Measurements from ENCODE around the gene PAPPA. TPM values are rescaled to one million over a fixed set of nuclear protein-coding genes. Genes with fewer than 3 reads are reported as not detected.

PAPPA gene
- total RNA-seq, 4 donors from 2014 or later = 0.70 to 4.1 (median 1.8) TPM

DNA sequence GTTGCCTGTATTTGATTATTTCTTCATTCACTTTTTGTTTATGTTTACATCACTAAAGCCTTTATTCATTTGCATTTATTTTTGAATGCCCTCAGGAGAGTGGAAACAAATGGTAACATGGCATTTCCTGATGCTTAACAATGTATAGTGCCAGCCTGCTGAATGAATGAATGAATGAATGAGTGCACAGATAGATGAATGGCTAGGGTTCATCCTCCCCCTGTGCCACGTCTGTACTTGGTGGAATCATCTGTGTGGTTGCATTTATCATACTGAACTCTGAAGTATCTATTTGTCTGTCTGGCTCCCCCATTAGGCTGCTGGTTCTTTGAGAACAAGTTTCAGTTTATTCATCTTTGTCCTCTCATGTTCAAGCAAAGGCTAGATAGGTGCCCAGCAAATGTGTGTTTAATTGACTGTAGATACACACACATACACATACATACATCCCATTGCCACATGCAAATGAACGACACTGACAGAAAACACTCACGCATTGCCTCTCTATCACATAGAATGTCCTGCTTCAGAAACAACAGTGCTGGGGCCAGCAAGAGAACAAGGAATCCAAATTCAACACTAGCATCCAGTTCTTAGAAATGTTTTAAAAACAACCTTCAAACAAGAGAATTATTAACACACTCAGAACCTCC is 150.4 kb downstream of the PAPPA start:
- Histone ChIP-seq H3K9me3 (no peaks in the 10 kb centered on the region), H3K4me1 (no peaks in the 10 kb centered on the region), H3K36me3 (no peaks in the 10 kb centered on the region), H3K27ac (no peak overlapping the region), H3K4me3 (no peak overlapping the region), H3K27me3 (no peaks in the 10 kb centered on the region)
- no peak for DNase-seq
- no peak for TF ChIP-seq POLR2A (IDR thresholded peaks at IDR 0.05)
- TF ChIP-seq, protein P1, sequence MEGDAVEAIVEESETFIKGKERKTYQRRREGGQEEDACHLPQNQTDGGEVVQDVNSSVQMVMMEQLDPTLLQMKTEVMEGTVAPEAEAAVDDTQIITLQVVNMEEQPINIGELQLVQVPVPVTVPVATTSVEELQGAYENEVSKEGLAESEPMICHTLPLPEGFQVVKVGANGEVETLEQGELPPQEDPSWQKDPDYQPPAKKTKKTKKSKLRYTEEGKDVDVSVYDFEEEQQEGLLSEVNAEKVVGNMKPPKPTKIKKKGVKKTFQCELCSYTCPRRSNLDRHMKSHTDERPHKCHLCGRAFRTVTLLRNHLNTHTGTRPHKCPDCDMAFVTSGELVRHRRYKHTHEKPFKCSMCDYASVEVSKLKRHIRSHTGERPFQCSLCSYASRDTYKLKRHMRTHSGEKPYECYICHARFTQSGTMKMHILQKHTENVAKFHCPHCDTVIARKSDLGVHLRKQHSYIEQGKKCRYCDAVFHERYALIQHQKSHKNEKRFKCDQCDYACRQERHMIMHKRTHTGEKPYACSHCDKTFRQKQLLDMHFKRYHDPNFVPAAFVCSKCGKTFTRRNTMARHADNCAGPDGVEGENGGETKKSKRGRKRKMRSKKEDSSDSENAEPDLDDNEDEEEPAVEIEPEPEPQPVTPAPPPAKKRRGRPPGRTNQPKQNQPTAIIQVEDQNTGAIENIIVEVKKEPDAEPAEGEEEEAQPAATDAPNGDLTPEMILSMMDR (IDR thresholded peaks at IDR 0.05) = no peak

DNA sequence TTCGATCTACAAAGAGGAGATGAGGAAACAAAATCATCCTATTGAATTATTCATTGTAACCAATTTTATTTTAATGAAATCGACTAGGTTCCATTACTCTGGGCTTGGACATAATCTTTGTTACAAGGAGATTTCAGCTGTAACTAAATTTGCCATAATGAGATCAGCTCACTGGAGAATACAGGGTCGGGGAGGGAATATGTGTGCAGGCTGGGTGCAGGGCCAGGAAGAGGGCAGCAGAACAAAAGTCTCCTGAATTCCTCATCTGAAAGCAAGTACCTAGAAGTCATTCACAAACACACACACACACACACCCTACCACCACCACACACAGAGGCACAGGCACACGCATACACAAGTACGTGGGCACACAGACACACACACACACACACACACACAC is 151.2 kb downstream of the PAPPA start:
- TF ChIP-seq POLR2A (IDR thresholded peaks at IDR 0.05) = no peak
- TF ChIP-seq, protein P1 (IDR thresholded peaks at IDR 0.05) = no peak
- Histone ChIP-seq H3K9me3 (no peaks in the 10 kb centered on the region), H3K27me3 (no peaks in the 10 kb centered on the region), H3K36me3 (no peaks in the 10 kb centered on the region), H3K27ac (no peak overlapping the region), H3K4me3 (no peak overlapping the region), H3K4me1 (no peaks in the 10 kb centered on the region)
- DNase-seq = no peak

DNA sequence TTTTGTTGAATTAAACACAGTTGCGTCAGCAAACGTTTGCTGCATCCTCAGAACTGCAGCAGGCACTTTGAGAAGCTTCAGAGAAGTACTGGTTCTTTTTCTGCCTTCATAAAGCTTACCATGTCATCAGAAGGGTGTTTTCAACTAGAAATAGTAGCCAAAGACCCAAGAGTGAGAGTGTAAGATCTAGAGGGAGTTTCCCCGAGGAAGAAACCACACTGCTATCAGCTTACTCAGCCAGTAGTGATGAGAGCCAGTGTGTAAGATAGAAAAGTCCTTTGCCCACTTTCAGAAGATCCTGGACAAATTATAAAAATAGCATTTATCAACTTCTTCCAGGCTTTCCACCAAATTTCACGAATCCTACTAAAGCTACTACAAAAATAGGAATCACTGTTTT is 154.5 kb downstream of the PAPPA start:
- no peaks in the 10 kb centered on the region for H3K4me1 ChIP-seq
- no peak for TF ChIP-seq POLR2A (IDR thresholded peaks at IDR 0.05)
- TF ChIP-seq, protein P1 (IDR thresholded peaks at IDR 0.05) = no peak
- no peaks in the 10 kb centered on the region for H3K9me3 ChIP-seq
- no peak overlapping the region for H3K4me3 ChIP-seq
- no peaks in the 10 kb centered on the region for H3K27me3 ChIP-seq
- DNase-seq = no peak
- no peak overlapping the region for H3K27ac ChIP-seq
- no peaks in the 10 kb centered on the region for H3K36me3 ChIP-seq

- Histone ChIP-seq H3K4me1 (no peaks in the 10 kb centered on the region), H3K9me3 (no peaks in the 10 kb centered on the region), H3K27ac (no peak overlapping the region), H3K36me3 (no peaks in the 10 kb centered on the region), H3K4me3 (no peak overlapping the region), H3K27me3 (no peaks in the 10 kb centered on the region)
- no peak for DNase-seq
- TF ChIP-seq, protein P1 (IDR thresholded peaks at IDR 0.05) = no peak
- no peak for TF ChIP-seq POLR2A (IDR thresholded peaks at IDR 0.05)
These were observed 156.5 kb downstream of the PAPPA start for GRCh38 chr9:116309900-116310611.

DNA sequence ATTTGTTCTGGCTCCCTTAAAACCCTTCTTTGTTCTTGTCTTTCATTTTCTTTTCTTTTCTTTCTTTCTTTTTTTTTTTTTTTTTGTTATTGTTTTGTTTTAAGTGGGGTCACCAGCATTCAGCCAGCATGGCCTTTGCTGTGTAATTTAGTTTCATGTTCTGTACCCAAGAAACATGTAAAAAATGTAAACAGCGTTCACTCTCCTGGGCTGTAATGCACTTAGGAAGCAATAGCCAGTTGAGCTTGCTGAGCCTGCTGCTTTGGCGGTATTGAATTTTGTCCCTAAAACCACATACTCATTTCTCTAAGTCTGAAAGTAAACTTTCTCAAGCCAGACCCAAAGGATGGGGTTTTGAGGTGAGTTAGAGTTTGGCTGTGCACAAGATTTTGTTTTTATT is 158.6 kb downstream of the PAPPA start:
- no peak for TF ChIP-seq POLR2A (IDR thresholded peaks at IDR 0.05)
- TF ChIP-seq, protein P1 (IDR thresholded peaks at IDR 0.05) = no peak
- no peak for DNase-seq

More for the DNA sequence above, 158.6 kb downstream of the PAPPA start:
- Histone ChIP-seq H3K36me3 (no peaks in the 10 kb centered on the region), H3K27ac (no peak overlapping the region), H3K9me3 (no peaks in the 10 kb centered on the region), H3K4me3 (no peak overlapping the region), H3K27me3 (no peaks in the 10 kb centered on the region), H3K4me1 (no peaks in the 10 kb centered on the region)

Measured in Peyer's patch (tissue), 4 donors.